Suprapubic skin (tissue), 4 donors: ENCODE results near the gene NPY. TPM values are rescaled to one million over a fixed set of nuclear protein-coding genes. Genes with fewer than 3 reads are reported as not detected.

ENCODE experiments used
- DNase-seq, 2 donors: peaks; one replicate each; pipeline ENCODE4 v3.0.0-alpha.2; 2019; ENCODE audit warnings: low spot score in 2 of 2
- H3K27ac ChIP-seq: fragments of 200-600 bp; sonication (generic); one replicate; pipeline ENCODE4 v1.5.1; 2019
- H3K27me3 ChIP-seq: fragments of 200-600 bp; sonication (generic); one replicate; pipeline ENCODE4 v1.5.1; 2019
- H3K36me3 ChIP-seq: fragments of 200-600 bp; sonication (generic); one replicate; pipeline ENCODE4 v1.5.1; 2019
- H3K4me1 ChIP-seq: fragments of 200-600 bp; sonication (generic); one replicate; pipeline ENCODE4 v1.5.1; 2019
- H3K4me3 ChIP-seq: fragments of 200-600 bp; sonication (generic); one replicate; pipeline ENCODE4 v1.5.1; 2019; ENCODE audit warnings: mild to moderate bottlenecking
- H3K9me3 ChIP-seq: fragments of 200-600 bp; sonication (generic); one replicate; pipeline ENCODE4 v1.5.1; 2019
- CTCF ChIP-seq, 2 donors: fragments of 200-600 bp in 1 of 2; fragments of 450-650 bp in 1 of 2; sonication (generic) in 1 of 2; IDR thresholded peaks; one replicate each; pipeline ENCODE4 v1.5.1; 2016 to 2019; ENCODE audit warnings: antibody characterized with exemption in 2 of 2, mild to moderate bottlenecking in 1 of 2, moderate library complexity in 1 of 2
- EP300 ChIP-seq: sonication (generic); formaldehyde crosslinking; IDR thresholded peaks from one replicate; pipeline ENCODE4 v1.6.1; 2017; ENCODE audit warnings: antibody characterized with exemption
- POLR2A ChIP-seq, 2 donors: fragments of 450-650 bp; IDR thresholded peaks; one replicate each; pipeline ENCODE4 v1.6.1; 2017; ENCODE audit warnings: antibody characterized with exemption in 2 of 2, mild to moderate bottlenecking in 2 of 2, moderate library complexity in 2 of 2
- POLR2AphosphoS5 ChIP-seq, 3 donors: sonication (generic); formaldehyde crosslinking; IDR thresholded peaks; one replicate each; pipeline ENCODE4 v1.6.1; 2017; ENCODE audit warnings: antibody characterized with exemption in 3 of 3
- WGBS: methylation state at CpG from one replicate; pipeline ENCODE4 v1.1.5; 2018; 5-methylcytosine and 5-hydroxymethylcytosine counted together
- total RNA-seq, 4 donors: library from RNA; depleted of rRNA; stranded (reverse); fragments of >200 nt; gene quantifications; one replicate each; pipeline ENCODE4 v1.1.0, GENCODE V29; 2016

NPY gene
- total RNA-seq, 4 donors from 2014 or later = not detected

GRCh38 chr7:24313777-24314176, 29.8 kb downstream of the NPY start:
- Histone ChIP-seq H3K4me3 (no peak overlapping the region), H3K27me3 (no peaks in the 10 kb centered on the region), H3K9me3 (no peaks in the 10 kb centered on the region), H3K27ac (no peak overlapping the region), H3K4me1 (no peaks in the 10 kb centered on the region), H3K36me3 (no peaks in the 10 kb centered on the region)
- TF ChIP-seq EP300 = no peak
- TF ChIP-seq POLR2A (IDR thresholded peaks at IDR 0.05) = no peak
- no peak for TF ChIP-seq POLR2AphosphoS5 (IDR thresholded peaks at IDR 0.05)
- no peak for TF ChIP-seq CTCF (IDR thresholded peaks at IDR 0.05)
- no peak for DNase-seq
- 75% methylated on average over 2 of the region's 3 CpGs for WGBS

GRCh38 chr7:24316340-24316739, 32.4 kb downstream of the NPY start:
- TF ChIP-seq POLR2AphosphoS5 (IDR thresholded peaks at IDR 0.05) (no peak), POLR2A (IDR thresholded peaks at IDR 0.05) (no peak), CTCF (IDR thresholded peaks at IDR 0.05) (no peak), EP300 (no peak)
- no peak for DNase-seq
- no peaks in the 10 kb centered on the region for H3K36me3 ChIP-seq
- 82% methylated on average over 6 of the region's 6 CpGs for WGBS
- no peaks in the 10 kb centered on the region for H3K27me3 ChIP-seq
- no peaks in the 10 kb centered on the region for H3K4me1 ChIP-seq
- H3K9me3 ChIP-seq = no peaks in the 10 kb centered on the region
- no peak overlapping the region for H3K4me3 ChIP-seq
- H3K27ac ChIP-seq = no peak overlapping the region

GRCh38 chr7:24318326-24318725, 34.3 kb downstream of the NPY start:
- Histone ChIP-seq H3K9me3 (no peaks in the 10 kb centered on the region), H3K4me3 (no peak overlapping the region), H3K27me3 (no peaks in the 10 kb centered on the region), H3K4me1 (no peaks in the 10 kb centered on the region), H3K36me3 (no peaks in the 10 kb centered on the region), H3K27ac (no peak overlapping the region)
- WGBS = 65% methylated on average over 6 of the region's 6 CpGs
- no peak for TF ChIP-seq CTCF (IDR thresholded peaks at IDR 0.05)
- TF ChIP-seq EP300 = no peak
- no peak for TF ChIP-seq POLR2AphosphoS5 (IDR thresholded peaks at IDR 0.05)
- TF ChIP-seq POLR2A (IDR thresholded peaks at IDR 0.05) = no peak
- no peak for DNase-seq

GRCh38 chr7:24319209-24319608, 35.2 kb downstream of the NPY start:
- no peak for TF ChIP-seq CTCF (IDR thresholded peaks at IDR 0.05)
- no peak for TF ChIP-seq POLR2AphosphoS5 (IDR thresholded peaks at IDR 0.05)
- no peak for TF ChIP-seq POLR2A (IDR thresholded peaks at IDR 0.05)
- no peak for TF ChIP-seq EP300
- Histone ChIP-seq H3K27me3 (no peaks in the 10 kb centered on the region), H3K36me3 (no peaks in the 10 kb centered on the region), H3K9me3 (no peaks in the 10 kb centered on the region), H3K4me1 (no peaks in the 10 kb centered on the region), H3K4me3 (no peak overlapping the region), H3K27ac (no peak overlapping the region)
- DNase-seq = no peak

GRCh38 chr7:24323961-24324480, 40.0 kb downstream of the NPY start:
- Histone ChIP-seq H3K36me3 (no peaks in the 10 kb centered on the region), H3K4me1 (no peaks in the 10 kb centered on the region), H3K27ac (no peak overlapping the region), H3K4me3 (no peak overlapping the region), H3K27me3 (no peaks in the 10 kb centered on the region), H3K9me3 (no peaks in the 10 kb centered on the region)
- WGBS = 42% methylated on average over 3 of the region's 3 CpGs
- TF ChIP-seq POLR2AphosphoS5 (IDR thresholded peaks at IDR 0.05) (no peak), EP300 (no peak), CTCF (IDR thresholded peaks at IDR 0.05) (no peak), POLR2A (IDR thresholded peaks at IDR 0.05) (no peak)
- DNase-seq = no peak
